SK-N-SH (cell line): ENCODE data around the gene HBB.

Experiments used
- FOXJ3 ChIP-seq: sonication (generic); formaldehyde crosslinking; IDR thresholded peaks from 2 replicates; pipeline ENCODE4 v1.5.1; 2020; ENCODE audit warnings: mild to moderate bottlenecking, missing genetic modification reagents
- MXI1 ChIP-seq: IDR thresholded peaks from 2 replicates; pipeline ENCODE4 v1.6.1; 2012; ENCODE audit warnings: mild to moderate bottlenecking, low read depth, low read length, improper control_type of control experiment
- RAD21 ChIP-seq: IDR thresholded peaks from 2 replicates; pipeline ENCODE4 v1.6.1; 2012; ENCODE audit warnings: mild to moderate bottlenecking, low read length
- SIN3A ChIP-seq: IDR thresholded peaks from 2 replicates; pipeline ENCODE4 v1.6.1; 2012; ENCODE audit warnings: low read depth, mild to moderate bottlenecking, low read length, moderate library complexity, borderline replicate concordance
- TAF1 ChIP-seq: IDR thresholded peaks from 2 replicates; pipeline ENCODE4 v1.6.1; 2012; ENCODE audit warnings: low read depth, mild to moderate bottlenecking, low read length, moderate library complexity, borderline replicate concordance
- USF2 ChIP-seq: fragments of 150-350 bp; IDR thresholded peaks from 2 replicates; pipeline ENCODE4 v1.6.1; 2017; ENCODE audit warnings: antibody characterized with exemption, low read length, low read depth, borderline replicate concordance
- YY1 ChIP-seq: IDR thresholded peaks from 2 replicates; pipeline ENCODE4 v1.4.0; 2012; ENCODE audit warnings: low read depth, mild to moderate bottlenecking
- TF ChIP-seq, protein P1 (sequence below): IDR thresholded peaks from 2 replicates; pipeline ENCODE4 v1.6.1; 2012; ENCODE audit warnings: mild to moderate bottlenecking, low read depth, low read length, moderate library complexity
- TF ChIP-seq, protein P2 (sequence below): fragments of 200-600 bp; sonication (generic); IDR thresholded peaks from 2 replicates; pipeline ENCODE4 v1.6.1; 2017; ENCODE audit warnings: antibody characterized with exemption, mild to moderate bottlenecking, moderate library complexity
- TF ChIP-seq, protein P3 (sequence below): IDR thresholded peaks from 2 replicates; pipeline ENCODE4 v1.4.0; 2012; ENCODE audit warnings: low read depth, borderline replicate concordance

DNA sequence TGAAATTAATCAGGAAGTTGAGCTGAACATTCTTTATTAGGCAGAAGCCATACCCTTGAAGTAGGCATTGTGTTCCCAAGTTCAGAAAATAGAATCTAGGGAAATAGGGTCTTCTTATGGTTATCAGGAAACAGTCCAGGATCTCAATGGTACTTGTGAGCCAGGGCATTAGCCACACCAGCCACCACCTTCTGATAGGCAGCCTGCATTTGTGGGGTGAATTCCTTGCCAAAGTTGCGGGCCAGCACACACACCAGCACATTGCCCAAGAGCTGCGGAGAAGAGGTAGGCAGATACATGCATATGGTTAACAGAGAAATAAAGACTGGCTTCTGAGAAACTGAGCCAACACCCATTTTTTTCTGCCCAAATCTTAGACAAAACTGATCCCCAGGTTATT is 6.0 kb upstream of the HBB start:
- TF ChIP-seq TAF1 (no peak), FOXJ3 (no peak), RAD21 (no peak), USF2 (no peak), MXI1 (no peak), YY1 (no peak), SIN3A (no peak)
- TF ChIP-seq, protein P1, sequence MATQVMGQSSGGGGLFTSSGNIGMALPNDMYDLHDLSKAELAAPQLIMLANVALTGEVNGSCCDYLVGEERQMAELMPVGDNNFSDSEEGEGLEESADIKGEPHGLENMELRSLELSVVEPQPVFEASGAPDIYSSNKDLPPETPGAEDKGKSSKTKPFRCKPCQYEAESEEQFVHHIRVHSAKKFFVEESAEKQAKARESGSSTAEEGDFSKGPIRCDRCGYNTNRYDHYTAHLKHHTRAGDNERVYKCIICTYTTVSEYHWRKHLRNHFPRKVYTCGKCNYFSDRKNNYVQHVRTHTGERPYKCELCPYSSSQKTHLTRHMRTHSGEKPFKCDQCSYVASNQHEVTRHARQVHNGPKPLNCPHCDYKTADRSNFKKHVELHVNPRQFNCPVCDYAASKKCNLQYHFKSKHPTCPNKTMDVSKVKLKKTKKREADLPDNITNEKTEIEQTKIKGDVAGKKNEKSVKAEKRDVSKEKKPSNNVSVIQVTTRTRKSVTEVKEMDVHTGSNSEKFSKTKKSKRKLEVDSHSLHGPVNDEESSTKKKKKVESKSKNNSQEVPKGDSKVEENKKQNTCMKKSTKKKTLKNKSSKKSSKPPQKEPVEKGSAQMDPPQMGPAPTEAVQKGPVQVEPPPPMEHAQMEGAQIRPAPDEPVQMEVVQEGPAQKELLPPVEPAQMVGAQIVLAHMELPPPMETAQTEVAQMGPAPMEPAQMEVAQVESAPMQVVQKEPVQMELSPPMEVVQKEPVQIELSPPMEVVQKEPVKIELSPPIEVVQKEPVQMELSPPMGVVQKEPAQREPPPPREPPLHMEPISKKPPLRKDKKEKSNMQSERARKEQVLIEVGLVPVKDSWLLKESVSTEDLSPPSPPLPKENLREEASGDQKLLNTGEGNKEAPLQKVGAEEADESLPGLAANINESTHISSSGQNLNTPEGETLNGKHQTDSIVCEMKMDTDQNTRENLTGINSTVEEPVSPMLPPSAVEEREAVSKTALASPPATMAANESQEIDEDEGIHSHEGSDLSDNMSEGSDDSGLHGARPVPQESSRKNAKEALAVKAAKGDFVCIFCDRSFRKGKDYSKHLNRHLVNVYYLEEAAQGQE, result no peak
- TF ChIP-seq, protein P2, sequence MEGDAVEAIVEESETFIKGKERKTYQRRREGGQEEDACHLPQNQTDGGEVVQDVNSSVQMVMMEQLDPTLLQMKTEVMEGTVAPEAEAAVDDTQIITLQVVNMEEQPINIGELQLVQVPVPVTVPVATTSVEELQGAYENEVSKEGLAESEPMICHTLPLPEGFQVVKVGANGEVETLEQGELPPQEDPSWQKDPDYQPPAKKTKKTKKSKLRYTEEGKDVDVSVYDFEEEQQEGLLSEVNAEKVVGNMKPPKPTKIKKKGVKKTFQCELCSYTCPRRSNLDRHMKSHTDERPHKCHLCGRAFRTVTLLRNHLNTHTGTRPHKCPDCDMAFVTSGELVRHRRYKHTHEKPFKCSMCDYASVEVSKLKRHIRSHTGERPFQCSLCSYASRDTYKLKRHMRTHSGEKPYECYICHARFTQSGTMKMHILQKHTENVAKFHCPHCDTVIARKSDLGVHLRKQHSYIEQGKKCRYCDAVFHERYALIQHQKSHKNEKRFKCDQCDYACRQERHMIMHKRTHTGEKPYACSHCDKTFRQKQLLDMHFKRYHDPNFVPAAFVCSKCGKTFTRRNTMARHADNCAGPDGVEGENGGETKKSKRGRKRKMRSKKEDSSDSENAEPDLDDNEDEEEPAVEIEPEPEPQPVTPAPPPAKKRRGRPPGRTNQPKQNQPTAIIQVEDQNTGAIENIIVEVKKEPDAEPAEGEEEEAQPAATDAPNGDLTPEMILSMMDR, result no peak
- TF ChIP-seq, protein P3, sequence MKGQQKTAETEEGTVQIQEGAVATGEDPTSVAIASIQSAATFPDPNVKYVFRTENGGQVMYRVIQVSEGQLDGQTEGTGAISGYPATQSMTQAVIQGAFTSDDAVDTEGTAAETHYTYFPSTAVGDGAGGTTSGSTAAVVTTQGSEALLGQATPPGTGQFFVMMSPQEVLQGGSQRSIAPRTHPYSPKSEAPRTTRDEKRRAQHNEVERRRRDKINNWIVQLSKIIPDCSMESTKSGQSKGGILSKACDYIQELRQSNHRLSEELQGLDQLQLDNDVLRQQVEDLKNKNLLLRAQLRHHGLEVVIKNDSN, result no peak
